Hepatocyte (in vitro differentiated cells): ENCODE results near the gene MSGN1.

Experiments
- EZH2 ChIP-seq: fragments of 200-600 bp; sonication (generic); IDR thresholded peaks from 2 replicates; pipeline ENCODE4 v1.6.1; 2016; ENCODE audit warnings: antibody characterized with exemption, mild to moderate bottlenecking, borderline replicate concordance
- EZH2phosphoT487 ChIP-seq: fragments of 200-600 bp; sonication (generic); IDR thresholded peaks from one replicate; pipeline ENCODE4 v1.6.1; 2018; ENCODE audit warnings: antibody characterized with exemption, mild to moderate bottlenecking, low read depth, moderate library complexity; ENCODE audit not compliant: unreplicated experiment, severe bottlenecking
- TF ChIP-seq, protein P1 (sequence below): fragments of 200-600 bp; sonication (generic); IDR thresholded peaks from 2 replicates; pipeline ENCODE4 v1.5.1; 2016; ENCODE audit warnings: antibody characterized with exemption, mild to moderate bottlenecking; ENCODE audit not compliant: poor library complexity

DNA sequence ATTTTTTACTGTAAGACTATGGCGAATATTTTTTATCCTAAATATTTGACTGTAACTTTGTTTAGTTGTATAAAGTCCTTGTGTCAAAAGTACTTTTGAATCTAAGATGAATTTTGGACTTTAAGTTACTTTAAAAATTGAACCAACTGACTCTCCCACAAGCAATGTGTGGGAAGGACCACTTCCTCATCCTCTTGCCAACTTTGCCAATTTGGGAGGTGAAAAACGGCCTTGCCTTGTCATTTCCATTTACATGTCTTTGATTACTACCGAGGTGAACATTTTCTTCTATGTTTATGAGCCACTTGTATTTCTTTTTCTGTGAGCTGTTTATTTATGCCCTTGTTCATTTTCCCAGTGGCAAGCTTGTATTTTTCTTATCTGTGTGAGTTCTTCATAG lies 12.8 kb upstream of the MSGN1 start:
- no peak for TF ChIP-seq EZH2
- TF ChIP-seq, protein P1, sequence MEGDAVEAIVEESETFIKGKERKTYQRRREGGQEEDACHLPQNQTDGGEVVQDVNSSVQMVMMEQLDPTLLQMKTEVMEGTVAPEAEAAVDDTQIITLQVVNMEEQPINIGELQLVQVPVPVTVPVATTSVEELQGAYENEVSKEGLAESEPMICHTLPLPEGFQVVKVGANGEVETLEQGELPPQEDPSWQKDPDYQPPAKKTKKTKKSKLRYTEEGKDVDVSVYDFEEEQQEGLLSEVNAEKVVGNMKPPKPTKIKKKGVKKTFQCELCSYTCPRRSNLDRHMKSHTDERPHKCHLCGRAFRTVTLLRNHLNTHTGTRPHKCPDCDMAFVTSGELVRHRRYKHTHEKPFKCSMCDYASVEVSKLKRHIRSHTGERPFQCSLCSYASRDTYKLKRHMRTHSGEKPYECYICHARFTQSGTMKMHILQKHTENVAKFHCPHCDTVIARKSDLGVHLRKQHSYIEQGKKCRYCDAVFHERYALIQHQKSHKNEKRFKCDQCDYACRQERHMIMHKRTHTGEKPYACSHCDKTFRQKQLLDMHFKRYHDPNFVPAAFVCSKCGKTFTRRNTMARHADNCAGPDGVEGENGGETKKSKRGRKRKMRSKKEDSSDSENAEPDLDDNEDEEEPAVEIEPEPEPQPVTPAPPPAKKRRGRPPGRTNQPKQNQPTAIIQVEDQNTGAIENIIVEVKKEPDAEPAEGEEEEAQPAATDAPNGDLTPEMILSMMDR: no peak
- TF ChIP-seq EZH2phosphoT487: no peak
